Stimulated activated CD8-positive, alpha-beta memory T cell treated with anti-CD3 and anti-CD28 coated beads, Interleukin-4, amount 100 ng/mL, for 1 hour (primary cell): ENCODE measurements around the gene MEI4.
"Not testable (repeated sequence)": the region's sequence is repeated elsewhere in the genome, so short reads cannot be mapped to it uniquely, and the experiment has no call there.

Experiments
- DNase-seq, 2 donors: peaks; one replicate each; pipeline ENCODE4 v3.0.0-alpha.2; 2020; ENCODE audit warnings: low read depth in 2 of 2, low spot score in 1 of 2

The MEI4 gene

GRCh38 chr6:77652739-77653138, at the start of gene MEI4:
MEI4 (plus strand) TSS chr6:77653039; CDS start chr6:77690672, 37,633 bp downstream.
- DNase-seq, result no peak

- DNase-seq, result no peak
These were observed 48.4 kb upstream of the MEI4 start for GRCh38 chr6:77604476-77604875.

- no peak for DNase-seq
These were observed 45.8 kb upstream of the MEI4 start for GRCh38 chr6:77607004-77607403.

- no peak for DNase-seq
These were observed 43.7 kb upstream of the MEI4 start for GRCh38 chr6:77609106-77609505.

- no peak for DNase-seq
These were observed 33.7 kb upstream of the MEI4 start for GRCh38 chr6:77619114-77619513.

- no peak for DNase-seq
These were observed 32.5 kb upstream of the MEI4 start for GRCh38 chr6:77620278-77620882.

- DNase-seq, result no peak
These were observed 28.3 kb upstream of the MEI4 start for GRCh38 chr6:77624515-77624914.

GRCh38 chr6:77626426-77626825, 26.4 kb upstream of the MEI4 start:
- no peak for DNase-seq

GRCh38 chr6:77630014-77630413, 22.8 kb upstream of the MEI4 start:
- no peak for DNase-seq

- no peak for DNase-seq
These were observed 19.4 kb upstream of the MEI4 start for GRCh38 chr6:77633471-77633870.

- no peak for DNase-seq
These were observed 18.7 kb upstream of the MEI4 start for GRCh38 chr6:77633993-77634715.

- no peak for DNase-seq
These were observed 14.6 kb upstream of the MEI4 start for GRCh38 chr6:77638129-77638830.

- no peak for DNase-seq
These were observed 8.6 kb upstream of the MEI4 start for GRCh38 chr6:77644102-77644705.

- DNase-seq, result no peak
These were observed 2.7 kb upstream of the MEI4 start for GRCh38 chr6:77650098-77650663.

GRCh38 chr6:77653816-77654215, 977 bp downstream of the MEI4 start:
- no peak for DNase-seq

- not testable (repeated sequence) for DNase-seq
These were observed 2.2 kb downstream of the MEI4 start for GRCh38 chr6:77655035-77655434.

- no peak for DNase-seq
These were observed 4.3 kb downstream of the MEI4 start for GRCh38 chr6:77656999-77657764.

GRCh38 chr6:77666340-77666739, 13.5 kb downstream of the MEI4 start:
- no peak for DNase-seq

GRCh38 chr6:77666846-77667245, 14.0 kb downstream of the MEI4 start:
- DNase-seq, result no peak

GRCh38 chr6:77669913-77670312, 17.1 kb downstream of the MEI4 start:
- DNase-seq, result no peak

- DNase-seq, result no peak
These were observed 21.4 kb downstream of the MEI4 start for GRCh38 chr6:77674211-77674610.
